GM12874 (cell line): ENCODE measurements around the gene SMCP.
A peak's percentile ranks its signal among the peaks of the same experiment; 100 is the strongest.

ENCODE experiments used
- TF ChIP-seq, protein P1 (sequence below): IDR thresholded peaks from 2 replicates; pipeline ENCODE4 v1.5.1; 2011; ENCODE audit warnings: low read depth, mild to moderate bottlenecking, control low read depth, low read length, moderate library complexity; ENCODE audit not compliant: insufficient read depth

SMCP gene

DNA sequence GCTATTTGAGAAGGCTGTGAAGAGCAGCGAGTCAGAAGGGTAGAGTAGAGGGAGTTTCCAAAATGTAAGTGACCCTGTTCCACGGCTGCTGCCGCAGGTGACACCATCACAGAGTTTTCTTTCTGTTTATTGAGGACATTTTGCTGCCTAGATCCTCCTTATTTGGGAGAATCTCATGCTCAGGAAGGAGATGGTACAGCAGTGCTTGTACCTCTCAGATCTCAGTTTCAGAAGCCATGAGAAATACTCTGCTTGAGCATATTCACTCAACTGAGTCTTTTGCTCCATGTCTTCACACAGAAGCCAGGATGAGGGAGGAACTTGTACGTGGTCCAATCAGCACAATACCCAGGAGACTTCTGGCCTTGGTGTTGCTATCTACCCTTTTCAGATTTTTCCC, 16.7 kb upstream of the SMCP start:
- TF ChIP-seq, protein P1, sequence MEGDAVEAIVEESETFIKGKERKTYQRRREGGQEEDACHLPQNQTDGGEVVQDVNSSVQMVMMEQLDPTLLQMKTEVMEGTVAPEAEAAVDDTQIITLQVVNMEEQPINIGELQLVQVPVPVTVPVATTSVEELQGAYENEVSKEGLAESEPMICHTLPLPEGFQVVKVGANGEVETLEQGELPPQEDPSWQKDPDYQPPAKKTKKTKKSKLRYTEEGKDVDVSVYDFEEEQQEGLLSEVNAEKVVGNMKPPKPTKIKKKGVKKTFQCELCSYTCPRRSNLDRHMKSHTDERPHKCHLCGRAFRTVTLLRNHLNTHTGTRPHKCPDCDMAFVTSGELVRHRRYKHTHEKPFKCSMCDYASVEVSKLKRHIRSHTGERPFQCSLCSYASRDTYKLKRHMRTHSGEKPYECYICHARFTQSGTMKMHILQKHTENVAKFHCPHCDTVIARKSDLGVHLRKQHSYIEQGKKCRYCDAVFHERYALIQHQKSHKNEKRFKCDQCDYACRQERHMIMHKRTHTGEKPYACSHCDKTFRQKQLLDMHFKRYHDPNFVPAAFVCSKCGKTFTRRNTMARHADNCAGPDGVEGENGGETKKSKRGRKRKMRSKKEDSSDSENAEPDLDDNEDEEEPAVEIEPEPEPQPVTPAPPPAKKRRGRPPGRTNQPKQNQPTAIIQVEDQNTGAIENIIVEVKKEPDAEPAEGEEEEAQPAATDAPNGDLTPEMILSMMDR, result no peak

DNA sequence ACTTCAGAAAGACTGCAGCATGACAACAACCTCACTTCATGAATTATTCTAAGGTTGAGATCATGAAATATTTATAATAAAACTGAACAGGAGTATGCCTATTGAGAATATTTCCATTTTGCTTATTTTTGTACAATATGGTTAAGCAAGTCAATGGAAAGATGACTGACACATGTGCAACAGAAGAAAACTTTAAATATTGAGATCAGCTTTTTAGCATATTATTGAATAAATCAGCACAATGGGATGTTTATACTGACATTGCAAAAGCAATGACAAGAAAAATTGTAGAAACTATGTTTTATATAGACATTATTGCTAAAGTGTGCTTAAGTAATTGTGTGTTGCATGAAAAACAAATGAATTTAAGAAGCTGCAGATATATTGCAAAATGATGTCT, 13.7 kb upstream of the SMCP start:
- TF ChIP-seq, protein P1, result no peak

DNA sequence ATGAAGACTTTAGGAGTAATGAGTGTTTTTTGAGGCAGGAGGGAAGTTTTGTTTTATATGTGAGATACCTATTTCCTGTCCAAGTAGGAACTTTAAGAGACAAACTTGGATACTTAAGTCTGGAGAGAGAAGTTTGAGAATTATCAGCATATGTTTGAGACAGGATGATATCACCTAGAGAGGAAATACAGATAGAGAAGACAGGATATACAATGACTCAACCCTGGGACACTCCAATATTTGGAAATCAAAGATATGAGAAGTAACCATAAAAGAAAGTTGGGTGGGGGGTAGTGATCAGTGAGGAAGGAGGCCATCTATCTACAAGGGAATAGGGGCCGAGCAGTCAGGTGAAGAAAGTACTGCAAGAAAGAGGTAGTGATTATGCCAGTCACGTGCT, 11.8 kb upstream of the SMCP start:
- TF ChIP-seq, protein P1, result no peak

DNA sequence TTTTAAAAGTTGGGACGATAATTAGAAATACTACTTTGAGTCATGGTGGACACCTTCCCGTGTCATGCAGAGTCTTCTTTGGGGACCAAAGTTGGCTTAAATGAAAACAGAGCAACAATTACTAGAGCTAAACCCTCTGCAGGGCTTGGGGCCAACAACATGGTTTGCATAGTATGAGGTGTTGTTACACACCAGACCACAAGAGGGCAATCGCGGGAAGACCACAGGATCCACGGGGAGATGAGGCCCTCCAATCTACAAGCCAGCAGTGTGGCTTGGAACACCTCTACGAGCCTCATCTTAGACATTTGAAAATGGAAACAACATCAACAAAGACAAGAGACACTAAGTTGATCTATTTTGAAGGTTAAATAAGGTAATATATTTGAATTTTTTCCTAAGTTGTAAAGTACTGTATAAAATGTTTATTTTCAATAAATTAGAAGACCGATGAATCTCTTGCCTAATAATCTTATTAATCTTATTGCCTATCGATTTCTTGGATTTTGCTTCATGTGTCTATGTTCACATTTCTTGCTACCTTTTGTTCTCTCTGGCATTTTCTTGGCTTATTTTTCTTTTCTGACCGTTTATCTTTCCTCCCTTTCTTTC, 8.2 kb upstream of the SMCP start:
- TF ChIP-seq, protein P1, result peak; percentile 82

DNA sequence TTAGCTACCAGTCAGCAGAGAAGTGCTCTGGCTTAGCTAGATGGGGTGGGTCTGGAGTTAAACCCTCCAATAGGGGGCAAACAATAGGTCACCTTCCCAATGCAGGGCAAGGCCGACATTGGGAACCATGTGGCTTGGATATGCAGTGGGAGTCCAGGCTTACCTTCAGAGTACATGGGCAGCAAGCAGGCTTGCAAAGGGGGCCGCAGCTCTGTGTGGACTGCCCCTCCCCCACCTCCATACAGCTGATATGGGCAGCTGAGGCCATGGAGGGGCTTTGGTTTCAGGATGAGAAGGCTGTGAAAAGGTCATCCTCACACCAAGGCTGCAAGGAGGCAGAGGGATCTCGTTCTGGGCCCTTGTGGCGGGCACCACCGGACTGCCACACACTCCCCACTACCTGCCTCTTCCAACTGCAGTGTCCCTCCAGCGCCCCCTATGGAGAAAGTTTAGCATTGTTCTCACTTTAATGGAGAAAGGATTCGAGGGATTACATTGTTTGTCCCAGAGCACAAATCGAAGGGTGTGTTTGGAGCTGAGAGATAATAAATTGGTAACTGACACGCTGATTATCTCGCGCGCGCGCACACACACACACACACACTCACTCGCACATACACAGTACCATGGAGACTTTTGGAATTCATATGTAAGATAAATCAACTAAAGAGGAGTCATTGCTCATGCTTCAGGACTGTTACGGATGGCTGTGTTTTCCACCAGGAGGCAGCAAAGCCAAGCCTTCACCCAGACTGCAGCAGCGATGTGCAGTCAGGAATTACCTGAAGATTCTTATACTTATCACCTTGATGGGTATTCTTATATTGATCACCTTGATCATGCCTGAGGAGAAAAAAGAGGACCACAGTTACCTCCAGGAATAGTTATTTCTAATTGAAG, 7.0 kb upstream of the SMCP start:
- TF ChIP-seq, protein P1, result peak; percentile 49

DNA sequence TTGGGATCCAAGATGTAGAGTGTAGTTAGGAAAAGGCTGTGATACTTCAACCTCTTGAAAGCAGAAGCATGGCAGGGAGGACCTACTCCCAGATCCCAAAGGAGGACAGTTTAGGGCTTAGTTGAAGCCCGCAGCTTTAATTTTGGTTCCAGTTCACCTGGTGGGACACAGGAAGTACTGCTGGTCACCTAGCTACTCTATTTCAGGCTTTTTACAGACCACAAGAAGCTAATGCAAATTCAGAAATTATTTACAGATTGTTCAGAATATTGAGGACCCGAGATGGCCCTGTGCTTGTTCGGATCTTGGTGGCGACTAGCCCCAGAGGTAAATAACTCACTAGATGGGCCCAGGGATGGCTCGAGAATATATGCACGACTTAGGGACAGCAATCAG, 6.4 kb upstream of the SMCP start:
- TF ChIP-seq, protein P1, result no peak

DNA sequence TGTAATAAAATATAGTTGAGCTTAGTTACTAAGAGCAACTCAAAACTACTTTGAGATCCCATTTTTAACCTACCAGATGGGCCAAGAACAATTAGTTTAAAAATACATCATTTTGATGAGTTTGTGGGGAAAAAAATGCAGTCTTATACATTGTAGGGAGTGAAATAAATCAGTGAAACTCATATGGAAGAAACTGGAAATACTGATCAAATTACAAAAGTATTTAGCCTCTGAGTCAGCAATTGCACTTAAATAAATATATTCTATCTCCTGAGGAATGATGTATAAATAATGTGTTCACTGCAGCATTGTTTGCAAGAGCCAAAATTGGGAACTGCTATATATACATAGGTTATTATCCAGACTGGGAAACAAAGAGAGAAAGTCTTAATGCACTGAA, 4.6 kb upstream of the SMCP start:
- TF ChIP-seq, protein P1, result no peak
